GM21423 (cell line): ENCODE results near the gene MTA2.
"Not testable (repeated sequence)": the region's sequence is repeated elsewhere in the genome, so short reads cannot be mapped to it uniquely, and the experiment has no call there.

Experiments used
- ATAC-seq: cut with Tn5 transposase; IDR thresholded peaks from one replicate; pipeline ENCODE4 v1.9.1; 2021; ENCODE audit warnings: mild to moderate bottlenecking, moderate library complexity; ENCODE audit not compliant: unreplicated experiment

MTA2 gene

DNA sequence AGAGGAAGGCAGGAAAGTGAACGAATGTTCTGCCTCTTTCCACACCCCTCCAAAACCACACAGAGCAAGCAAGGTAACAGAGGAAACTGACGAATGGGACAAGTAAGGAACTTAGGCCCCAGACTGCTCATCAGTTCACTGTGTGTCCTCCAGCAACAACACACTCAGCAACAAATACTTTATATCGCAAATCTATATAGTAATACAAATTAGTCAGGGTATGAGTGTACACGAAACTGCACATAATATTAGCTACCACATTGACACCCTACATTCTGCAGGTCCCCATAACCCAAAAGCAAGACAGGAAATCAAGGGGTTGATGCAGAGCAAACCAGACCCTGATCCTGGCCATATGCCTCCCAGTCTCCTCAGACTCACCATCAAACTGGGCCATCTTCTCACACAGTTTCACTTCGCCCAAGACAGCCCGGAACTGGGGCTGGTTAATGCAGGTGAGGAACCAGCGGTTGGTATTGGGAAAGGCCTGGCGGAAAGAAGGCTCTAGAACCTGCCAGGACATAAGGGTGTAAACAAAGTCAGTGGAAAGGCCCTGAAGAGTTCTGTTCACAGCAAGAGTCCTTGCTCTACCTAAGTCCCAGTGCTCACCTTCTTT, 34.5 kb downstream of the MTA2 start:
- ATAC-seq: no peak

DNA sequence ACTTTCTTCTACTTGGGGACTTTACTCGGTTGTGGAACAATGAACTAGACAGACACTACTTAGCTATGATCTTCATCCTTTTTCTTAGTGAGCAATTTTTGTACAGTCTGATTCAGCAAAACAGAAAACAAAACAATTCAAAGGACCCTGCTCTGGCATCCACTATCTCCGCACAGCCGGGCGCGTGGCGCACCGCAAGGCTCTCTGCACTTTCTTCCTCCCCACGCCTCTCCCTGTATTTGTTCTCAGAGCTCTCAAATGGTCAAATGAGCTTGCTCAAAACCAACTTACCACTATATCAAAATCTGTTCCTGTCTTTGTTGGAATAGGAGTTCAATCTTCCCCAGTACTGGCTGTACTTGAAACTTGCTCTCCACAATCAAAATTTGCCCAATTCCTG, 35.4 kb downstream of the MTA2 start:
- no peak for ATAC-seq

DNA sequence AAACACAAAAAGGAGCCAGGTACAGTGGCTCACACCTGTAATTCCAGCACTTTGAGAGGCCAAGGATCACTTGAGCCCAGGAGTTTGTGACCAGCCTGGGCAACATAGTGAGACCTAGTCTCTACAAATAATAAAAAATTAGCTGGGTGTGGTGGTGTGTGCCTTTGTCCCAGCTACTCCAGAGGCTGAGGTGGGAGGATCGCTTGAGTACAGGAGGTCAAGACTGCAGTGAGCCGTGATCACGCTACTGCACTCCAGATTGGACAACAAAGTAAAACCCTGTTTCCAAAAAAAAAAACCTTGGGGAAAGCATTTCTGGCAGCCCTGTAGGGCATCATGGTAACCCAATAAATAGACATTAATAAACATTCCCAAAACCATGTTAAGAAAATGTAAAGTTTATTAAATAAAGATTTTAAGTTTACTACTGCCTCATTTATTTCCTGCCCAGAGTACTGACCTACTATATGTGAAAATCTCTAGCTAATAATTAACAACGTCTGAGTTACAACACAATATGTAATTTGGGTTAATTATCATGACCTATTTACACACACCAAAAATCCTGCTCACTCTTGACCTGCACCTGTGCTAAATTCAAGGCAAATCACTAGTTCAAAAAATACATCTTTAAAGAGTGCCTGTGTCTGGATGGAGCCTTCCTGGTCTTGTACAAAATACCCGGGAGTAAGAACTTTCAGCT, 36.4 kb downstream of the MTA2 start:
- no peak for ATAC-seq

DNA sequence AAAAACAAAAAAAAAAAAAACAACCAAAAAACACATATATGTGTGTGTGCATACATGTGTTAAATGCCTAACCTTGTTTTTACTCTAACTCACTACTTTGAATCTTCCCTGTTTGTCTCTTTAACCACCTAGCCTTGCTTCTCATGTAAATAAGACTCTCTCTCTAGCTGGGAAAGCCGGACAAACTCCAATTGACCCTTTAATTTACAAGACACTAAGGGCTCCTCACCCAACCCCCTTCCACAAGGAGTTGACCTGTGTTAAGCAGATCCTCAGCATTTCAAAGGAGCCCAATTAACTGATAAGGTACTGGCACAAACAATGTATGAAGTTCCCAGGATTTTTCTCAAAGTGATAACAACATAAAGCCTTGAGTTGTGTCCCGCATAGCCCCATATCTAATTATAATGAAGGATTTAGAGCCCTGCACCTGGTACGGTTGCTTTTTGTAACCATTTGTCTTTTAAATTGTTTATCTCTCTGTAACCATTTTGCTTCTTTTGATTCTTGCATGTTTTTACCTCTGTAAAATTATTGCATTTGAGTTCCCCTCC, 39.9 kb downstream of the MTA2 start:
- ATAC-seq: not testable (repeated sequence)

DNA sequence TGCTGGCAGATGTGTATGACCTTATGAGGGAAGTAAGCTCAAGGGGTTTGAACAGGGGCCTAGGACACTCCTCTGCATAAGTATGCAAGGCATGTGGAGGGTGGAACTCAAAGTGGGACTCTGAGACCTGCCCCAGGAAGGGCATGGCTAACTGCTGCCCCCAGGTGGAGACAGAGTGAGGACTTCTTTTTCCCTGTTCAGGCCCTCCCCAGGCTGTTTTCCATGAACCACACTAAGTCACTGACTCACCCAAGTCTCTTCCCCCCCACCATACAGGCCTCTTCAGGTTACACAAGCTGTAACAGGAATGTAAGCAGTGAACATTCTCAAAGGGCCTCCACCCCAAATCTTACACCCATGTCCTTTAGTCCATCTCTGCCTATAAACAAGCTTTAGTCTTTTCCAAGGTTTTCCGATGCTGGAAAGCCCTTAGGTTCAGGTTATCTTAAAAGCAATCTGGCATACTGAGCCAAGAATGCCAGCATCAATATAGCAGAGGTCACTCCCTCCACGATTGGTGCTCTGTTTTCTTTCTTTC, 41.0 kb downstream of the MTA2 start:
- ATAC-seq: no peak

GRCh38 chr11:62559626-62560025, 42.0 kb downstream of the MTA2 start:
- not testable (repeated sequence) for ATAC-seq

DNA sequence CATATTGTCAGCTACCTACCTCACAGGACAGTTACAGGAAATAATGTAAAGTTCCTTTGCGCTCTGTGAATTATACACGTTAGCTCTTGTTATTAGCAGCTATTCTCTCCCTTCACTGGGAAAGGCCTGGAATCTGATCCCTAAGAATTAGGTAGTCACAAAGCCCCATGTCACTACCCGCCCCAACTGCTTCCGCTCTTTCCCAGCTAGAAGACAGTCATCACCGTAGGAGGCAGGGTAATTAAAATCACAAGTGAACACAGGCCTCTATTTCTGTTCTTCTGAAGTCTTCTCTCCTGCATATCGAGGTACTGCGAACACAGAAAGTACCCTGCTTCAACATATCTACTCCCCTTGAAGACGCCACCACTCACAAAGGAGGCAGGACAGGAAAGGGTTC, 42.5 kb downstream of the MTA2 start:
- no peak for ATAC-seq

- ATAC-seq: no peak
These were observed 43.0 kb downstream of the MTA2 start for GRCh38 chr11:62558669-62559068.

GRCh38 chr11:62556875-62557631, 44.6 kb downstream of the MTA2 start:
- ATAC-seq: no peak

DNA sequence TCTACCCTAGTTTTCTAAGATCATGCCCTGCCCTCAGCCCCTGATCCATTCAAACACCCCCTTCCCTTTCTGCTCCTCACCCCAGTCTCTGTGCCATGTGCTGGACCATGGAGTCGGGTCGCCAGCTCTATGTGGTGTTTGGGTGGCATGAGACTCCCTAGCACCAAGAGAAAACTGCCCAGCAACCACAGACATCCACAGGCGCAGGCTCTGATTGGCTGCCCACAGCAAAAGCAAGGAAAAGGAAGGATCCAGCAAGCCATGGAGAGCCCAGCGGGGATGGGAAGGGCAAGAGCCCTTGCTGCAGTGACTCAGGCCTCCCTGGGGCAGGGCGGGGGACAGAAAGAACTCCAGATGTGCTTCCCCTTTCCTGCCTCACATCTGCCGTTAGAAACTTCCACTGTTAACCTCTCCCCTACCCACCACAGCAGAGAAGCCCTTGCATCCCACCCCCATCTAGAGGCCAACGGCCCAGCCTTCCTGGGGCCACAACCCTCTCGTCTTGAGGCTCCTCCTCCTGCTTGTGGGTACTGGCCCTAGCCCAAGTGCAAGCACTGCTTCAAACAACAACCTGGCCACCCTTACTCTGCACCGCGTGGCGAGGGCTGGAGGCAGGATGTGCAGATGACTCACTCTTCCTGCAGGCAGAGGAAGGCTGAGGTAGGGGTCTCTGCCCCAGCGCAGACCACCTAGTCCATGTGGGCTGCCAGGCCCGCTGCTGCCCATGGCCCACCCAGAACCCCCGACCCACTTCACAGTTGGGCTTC, 45.4 kb downstream of the MTA2 start:
- peak; percentile 40 for ATAC-seq

DNA sequence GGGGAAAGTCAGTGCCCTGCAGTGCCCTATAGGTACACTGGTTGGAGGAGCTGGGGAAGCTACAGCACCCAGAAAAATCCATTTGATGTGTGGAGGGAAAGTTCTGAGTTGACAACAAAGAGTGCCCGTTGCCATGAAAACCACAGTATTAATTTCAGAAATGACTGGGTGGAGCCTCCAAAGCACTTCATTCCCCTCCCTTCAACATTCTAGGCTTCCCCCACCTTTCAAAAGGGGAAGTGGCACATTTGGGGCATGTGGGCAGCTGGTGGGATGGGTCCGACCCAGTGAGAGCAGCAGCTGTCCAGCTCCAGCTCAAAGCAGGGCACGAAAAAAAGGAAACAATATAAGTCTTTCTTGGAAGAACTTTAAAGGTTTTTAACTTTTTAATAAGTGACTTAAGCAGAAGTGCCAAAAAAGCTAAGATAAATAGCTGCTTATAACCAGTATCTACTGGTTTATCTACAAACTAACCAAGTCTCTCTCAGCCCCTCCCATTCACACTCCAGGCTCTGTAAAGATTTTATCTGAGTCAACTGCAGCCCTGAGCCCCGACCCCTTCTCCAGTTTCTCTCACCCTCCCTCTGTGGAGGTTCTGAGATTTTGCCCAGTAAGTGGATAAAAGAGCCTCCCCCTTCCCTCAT, 46.1 kb downstream of the MTA2 start:
- peak; percentile 28 for ATAC-seq

- no peak for ATAC-seq
These were observed 47.1 kb downstream of the MTA2 start for GRCh38 chr11:62554387-62555167.

DNA sequence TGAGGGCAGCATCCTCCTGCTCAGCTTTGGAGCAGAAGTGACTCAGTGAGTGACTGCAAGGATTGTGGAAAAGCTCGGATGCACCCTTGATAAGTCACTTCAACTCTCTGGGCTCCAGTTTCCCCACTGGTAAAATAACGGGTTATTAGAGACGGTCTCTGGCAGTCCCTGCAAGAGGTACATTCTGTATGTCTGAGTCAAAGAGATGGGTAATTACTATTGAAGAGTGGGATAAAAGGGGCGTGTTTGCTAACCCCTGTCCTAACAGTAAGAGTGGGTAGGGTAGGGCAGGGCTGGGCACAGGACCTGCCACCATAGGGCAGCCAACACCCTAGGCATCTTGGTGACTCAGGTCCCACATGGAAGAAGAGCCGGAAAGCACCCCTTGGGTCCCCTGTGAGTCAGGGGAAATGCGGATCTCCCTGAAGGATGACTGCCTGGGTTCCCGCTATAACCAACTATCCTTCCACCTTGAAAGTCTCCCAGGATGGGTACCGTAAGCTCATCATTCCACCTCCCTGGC, 47.8 kb downstream of the MTA2 start:
- no peak for ATAC-seq

DNA sequence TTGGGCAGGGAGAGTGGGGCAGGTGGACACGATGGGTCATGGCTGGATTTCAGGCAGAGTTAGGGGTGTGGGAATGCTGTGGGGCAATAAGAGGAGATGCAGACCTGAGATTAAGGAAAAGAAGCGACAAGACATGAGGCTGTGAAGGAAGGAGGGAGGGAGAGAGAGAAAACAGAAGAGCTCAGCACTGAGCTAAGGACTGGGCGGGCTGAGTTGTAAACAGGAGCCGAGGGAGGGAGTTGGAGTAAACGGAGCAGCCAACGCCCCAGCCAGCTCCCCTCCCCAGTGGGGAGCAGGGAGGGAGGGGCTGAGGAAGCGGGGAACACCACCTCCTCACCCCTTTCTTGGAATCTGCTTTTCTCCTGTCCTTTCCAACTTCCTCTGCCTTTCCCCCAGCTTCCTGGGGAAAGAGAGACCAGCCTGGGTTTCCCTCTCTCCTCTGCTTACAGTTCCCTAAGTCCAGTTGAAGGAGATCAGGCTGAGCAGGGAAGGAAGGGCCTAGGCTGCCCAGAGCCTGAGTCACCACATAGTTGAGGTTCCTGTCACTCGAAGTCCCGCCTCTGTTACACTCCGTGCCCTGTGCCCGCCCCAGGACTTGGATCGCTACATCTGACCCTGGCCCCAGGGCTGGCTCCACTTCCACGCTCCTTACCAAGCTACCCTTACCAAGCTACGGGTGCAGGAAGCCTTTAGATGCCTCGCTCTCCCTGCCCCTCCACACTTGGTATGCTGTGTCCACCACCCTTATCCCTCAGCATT, 48.4 kb downstream of the MTA2 start:
- ATAC-seq: no peak

DNA sequence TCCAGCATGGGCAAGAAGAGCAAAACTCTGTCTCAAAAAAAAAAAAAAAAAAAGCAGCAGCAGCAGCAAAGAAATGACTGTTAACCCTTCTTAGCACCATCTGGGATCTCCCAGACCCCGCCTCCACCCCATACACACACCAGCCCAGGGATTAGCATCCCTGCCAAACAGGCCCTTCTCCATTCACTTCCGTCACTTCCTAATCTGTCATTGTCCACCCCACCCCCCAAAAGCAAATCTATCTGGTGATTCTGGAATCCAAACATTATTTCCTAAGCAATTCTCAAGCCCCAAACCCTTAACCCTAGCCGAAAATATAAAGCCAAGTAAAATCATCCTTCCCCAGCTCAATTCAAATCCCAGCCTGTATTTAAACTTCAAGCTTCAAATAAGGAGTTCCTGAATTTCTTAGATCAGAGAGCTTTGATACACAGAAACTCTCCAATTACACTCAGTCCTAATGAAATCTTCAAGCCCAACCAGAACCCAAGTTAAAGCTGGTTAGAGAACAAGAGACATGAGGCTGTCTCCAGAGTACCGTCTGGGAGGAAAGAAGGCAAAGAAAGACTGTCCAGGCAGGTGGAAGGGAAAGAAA, 49.1 kb downstream of the MTA2 start:
- ATAC-seq: no peak

DNA sequence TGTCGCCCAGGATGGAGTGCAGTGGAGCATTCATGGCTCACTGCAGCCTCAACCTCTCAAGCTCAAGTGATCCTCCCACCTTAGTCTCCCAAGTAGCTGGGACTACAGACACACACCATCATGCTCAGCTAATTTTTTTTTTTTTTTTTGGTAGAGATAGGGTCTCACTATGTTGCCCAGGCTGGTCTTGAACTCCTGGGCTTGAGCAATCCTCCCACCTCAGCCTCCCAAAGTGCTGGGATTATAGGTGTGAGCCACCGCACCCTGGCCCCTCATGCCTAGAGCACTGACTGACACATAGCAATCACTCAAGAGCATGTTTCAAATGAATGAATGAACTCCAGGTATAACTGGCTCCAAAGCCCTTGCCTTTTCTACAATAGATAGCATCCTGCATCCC, 51.2 kb downstream of the MTA2 start:
- ATAC-seq: not testable (repeated sequence)

DNA sequence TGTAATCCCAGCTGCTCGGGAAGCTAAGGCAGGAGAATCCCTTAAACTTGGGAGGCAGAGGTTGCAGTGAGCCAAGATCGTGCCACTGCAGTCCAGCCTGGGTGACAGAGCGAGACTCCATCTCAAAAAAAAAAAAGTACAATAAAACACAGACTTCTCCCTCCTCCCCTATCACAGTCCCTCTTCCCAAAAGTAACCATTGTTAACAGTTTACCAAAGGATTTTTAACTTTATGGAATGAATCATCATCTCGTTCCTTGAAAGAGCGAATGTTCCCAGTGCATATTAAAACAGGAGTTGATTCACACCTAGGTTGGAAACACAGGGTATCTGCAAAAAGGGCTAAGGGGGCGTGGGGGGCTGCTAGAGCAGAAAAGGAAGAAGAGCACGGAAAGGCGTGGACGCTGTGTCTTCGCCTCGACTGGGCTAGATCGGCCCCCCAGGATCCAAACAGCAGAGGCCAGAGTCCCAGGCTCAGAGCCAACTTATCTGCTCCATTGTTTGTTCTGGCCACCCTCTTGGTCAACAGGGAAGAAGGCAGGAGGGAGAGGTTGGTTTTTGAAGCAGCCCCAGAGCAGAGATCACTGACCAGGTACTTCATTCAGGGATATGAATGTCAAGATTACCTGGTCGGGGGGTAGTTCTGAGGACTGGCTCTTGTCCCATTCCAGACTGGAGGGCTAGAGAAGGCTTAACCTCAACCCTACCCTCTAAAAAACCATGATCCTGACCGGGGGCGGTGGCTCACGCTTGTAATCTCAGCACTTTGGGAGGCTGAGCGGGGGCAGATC, 52.9 kb downstream of the MTA2 start:
- ATAC-seq: no peak
